LNCAP (cell line): ENCODE data around the gene LILRB3.

Experiments used
- TF ChIP-seq, protein P1 (sequence below): fragments of 450-650 bp; IDR thresholded peaks from 2 replicates; pipeline ENCODE4 v1.5.1; 2017; ENCODE audit warnings: mild to moderate bottlenecking

LILRB3 gene

DNA sequence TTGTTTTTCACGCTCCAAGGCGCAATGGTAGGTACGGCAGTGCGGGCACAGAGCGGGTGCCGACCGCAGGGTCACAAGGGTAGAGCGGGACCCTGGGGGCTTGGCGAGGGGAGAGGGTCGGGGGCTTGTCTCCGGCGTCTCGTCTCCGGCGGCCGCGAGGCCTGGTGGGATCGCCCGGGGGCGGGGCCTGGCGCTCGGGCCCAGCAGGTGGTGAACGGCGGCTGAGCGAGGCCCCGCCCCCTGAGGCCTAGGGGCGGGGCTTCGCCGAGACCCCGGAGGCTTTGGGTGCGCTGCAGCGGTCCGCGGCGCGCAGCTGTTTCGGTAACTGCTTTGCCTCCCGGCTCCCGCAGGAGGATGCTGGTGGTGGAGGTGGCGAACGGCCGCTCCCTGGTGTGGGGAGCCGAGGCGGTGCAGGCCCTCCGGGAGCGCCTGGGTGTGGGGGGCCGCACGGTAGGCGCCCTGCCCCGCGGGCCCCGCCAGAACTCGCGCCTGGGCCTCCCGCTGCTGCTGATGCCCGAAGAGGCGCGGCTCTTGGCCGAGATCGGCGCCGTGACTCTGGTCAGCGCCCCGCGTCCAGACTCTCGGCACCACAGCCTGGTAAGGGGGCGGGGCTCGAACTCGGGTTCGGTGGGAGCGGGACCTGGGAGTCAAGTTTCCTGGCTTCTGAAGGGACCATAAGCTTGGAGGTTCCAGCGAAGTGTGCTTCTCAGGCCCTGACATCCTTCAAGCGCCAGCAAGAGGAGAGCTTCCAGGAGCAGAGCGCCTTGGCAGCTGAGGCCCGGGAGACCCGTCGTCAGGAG, 31.6 kb downstream of the LILRB3 start, which contains the start of gene TSEN34:
TSS of gene TSEN34 (plus strand) at position 298 of the 800 bp plus-strand sequence. CDS start at position 355, 57 bp downstream.
- TF ChIP-seq, protein P1, sequence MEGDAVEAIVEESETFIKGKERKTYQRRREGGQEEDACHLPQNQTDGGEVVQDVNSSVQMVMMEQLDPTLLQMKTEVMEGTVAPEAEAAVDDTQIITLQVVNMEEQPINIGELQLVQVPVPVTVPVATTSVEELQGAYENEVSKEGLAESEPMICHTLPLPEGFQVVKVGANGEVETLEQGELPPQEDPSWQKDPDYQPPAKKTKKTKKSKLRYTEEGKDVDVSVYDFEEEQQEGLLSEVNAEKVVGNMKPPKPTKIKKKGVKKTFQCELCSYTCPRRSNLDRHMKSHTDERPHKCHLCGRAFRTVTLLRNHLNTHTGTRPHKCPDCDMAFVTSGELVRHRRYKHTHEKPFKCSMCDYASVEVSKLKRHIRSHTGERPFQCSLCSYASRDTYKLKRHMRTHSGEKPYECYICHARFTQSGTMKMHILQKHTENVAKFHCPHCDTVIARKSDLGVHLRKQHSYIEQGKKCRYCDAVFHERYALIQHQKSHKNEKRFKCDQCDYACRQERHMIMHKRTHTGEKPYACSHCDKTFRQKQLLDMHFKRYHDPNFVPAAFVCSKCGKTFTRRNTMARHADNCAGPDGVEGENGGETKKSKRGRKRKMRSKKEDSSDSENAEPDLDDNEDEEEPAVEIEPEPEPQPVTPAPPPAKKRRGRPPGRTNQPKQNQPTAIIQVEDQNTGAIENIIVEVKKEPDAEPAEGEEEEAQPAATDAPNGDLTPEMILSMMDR: no peak

DNA sequence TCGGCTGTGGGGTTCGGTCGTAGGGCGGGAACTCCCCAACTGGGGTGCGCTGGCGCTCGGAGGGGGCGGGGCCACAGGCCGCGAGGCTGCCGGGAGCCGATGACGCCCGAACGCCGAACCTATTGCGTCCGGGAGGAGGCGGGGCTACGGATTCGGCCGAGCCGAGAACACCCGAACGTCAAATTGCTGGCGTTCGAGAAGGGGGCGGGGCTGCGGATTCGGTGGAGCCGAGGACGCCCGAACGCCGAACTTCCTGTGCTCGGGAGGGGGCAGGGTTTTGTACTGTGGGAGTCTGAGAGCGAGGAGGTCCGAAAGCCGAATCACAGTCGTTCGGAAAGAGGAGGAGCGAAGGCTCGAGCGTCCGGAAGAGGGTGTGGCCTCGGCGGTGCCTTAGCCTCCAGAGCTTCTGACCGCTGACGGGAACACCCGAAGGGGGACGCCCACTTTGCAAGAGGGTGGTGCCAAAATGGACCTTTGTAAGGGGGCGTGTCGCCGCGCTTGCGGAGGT, 32.2 kb downstream of the LILRB3 start:
- TF ChIP-seq, protein P1: no peak

DNA sequence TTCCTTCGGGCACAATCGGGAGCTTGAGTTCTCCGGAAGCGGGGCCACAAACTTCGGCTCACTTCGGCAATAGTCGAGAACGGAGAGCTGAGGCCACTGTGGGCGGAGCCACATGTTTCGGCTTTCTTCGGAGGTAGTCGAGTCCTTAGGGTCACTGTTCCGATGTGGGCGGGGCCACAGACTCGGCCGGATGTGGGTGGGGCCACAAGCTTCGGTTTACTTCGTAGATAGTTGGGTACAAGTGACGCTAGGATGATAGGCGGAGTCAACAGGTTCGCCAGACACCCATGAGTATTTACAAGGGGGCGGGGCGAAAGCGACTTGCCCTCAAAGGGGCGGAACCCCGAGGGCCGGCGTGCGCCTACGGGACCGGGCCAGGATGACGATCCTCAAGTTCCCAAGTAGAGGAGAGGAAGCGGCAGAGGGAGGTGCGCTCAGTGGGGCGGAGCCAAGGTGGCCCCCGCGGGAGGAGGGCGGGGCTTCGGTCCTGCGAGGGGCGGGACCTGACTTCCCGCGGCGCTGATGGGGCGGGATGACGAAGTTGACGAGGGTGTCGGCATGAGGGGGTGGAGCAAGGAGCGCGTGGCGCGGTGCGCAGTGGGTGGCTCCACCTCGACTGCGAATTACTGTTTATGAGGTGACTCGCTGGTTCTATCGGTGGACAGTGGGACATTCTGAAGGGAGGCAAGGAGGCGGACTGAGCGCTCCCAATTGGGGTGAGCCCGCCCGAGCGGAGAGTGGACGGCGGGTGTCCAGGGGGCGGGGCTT, 32.9 kb downstream of the LILRB3 start:
- TF ChIP-seq, protein P1: no peak

DNA sequence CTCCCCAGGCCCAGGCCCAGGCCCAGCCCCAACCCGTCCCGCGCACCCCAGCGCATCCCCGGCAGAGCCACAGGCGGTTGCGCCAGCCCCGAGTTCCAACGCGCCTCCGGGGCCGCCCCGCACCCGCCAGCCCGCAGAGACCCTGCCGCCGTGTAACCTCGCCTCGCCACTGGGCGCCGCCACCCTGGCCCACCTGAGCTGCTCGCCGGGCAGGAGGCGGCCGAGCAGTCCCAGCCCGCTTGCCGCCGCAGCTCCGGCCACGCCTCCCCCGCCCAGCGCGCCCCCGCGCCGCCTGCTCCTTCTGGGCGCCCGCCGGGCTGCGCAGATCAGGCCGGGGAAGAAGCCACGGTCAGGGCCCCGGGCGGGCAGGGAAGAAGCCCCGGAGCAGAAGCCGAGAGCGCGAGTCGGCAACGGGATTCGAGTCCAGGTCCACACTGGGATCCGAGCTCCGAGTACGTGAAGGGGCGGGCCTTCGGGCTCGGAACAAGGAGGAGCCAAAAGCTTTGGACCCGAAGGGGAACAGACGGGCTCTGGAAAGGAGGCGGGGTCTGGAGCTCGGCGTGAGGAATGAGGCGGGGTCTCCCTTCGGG, 33.6 kb downstream of the LILRB3 start, which contains the start of gene MBOAT7:
TSS of gene MBOAT7 (minus strand) at position 436 of the 590 bp plus-strand sequence. CDS start 1,072 bp downstream, outside the sequence.
- TF ChIP-seq, protein P1: peak; percentile 39; the same call in 1 of the 2 replicates

DNA sequence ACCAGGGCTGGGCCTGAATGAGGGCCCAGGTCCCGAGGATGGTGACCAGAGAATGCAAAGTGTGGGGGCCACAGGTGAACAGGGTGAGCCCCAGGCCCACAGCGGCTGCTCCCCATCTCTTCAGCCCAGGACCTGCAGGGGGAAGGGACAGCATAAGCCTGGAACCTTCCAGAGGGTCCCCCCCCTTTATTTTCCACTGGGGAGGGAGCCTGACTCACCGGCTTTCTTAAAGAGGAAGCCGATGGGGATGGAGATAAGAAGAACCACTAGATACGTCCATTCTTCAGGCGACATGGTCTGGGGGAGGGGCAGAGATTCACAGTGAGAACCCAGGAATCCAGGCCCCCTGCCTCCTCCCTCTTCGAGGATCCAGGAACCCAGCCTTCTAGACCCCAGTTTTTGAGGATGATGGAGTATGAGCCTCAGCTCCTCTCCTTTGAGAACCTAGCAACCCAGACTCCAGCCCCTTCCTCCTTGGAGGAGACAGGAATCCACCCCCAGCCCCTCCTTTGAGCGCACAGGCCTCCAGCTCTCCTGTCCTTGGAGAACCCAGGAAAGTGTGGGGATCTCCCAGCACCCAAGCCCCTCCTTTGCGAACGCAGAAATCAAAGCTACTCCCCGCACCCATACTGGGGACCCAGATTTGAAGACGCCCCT, 34.5 kb downstream of the LILRB3 start:
- TF ChIP-seq, protein P1: no peak

DNA sequence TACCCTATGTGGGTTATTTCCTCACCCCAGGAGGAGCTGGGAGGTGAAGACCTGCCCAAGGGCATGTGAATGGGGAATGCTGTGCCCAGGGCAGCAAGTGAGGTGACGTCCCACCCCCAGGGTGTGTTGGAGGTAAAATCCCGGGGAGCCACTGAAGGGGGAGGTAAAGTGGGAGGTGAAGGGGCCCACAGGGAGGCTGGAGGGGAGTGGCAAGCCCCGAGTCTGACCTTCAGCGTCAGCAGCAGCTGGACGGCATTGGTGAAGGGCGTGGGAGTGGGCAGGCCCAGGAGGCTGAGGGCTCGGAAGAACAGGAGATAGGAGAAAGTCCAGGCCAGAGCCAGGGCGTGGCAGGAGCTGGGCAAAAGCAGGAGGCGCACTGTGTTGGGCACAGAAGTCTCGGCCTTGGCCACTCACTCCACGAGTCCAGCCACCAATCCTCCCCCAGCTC, 35.8 kb downstream of the LILRB3 start:
- TF ChIP-seq, protein P1: no peak

DNA sequence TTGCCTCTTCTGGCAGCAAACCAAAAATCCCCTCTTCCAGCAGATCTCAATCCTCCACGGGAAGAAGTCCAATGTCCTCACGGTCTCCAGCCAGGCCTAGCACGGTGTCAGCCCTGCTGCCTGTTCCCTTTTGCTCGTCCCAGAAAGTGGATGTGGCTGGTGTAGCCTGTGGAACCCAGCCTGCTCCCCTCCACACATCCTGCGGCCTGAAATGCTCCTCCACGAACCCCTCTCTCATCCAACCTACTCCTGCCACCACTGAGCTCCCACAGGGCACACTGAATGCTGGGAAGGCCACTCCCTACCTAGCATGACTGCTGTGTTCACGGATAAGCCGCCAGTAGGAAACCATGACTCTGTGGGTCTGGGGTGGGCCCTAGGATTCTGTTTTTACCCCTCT, 36.5 kb downstream of the LILRB3 start:
- TF ChIP-seq, protein P1: no peak
